NCI-H1092 (cell line): ENCODE data around the gene TBC1D3G.
"Not testable (repeated sequence)": the region's sequence is repeated elsewhere in the genome, so short reads cannot be mapped to it uniquely, and the experiment has no call there.

Source experiments
- DNase-seq: peaks from one replicate; lab custom pipeline; 2025; lab: John Stamatoyannopoulos, UW

TBC1D3G gene

DNA sequence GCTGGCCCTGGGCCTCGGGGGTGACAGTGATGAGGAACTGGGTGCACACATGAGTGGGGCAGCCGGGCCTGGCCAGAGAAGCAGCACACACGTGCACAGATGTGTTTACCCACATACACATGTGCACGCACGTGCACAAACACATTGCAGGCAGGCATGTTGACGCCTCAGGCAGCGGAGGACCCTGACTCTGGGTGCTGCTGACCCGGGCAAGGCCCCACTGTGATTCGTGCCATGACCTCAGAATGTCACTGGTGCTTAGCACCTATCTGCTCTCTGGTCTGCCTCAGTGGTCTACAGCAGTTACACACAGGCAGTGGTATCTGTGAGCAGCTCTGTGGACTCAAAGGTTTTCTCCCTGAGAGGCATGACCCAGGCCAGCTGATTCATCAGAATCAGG is at the start of gene TBC1D3G:
TSS of gene TBC1D3G (plus strand) at position 301 of the 400 bp plus-strand sequence. CDS start 1,528 bp downstream, outside the sequence.
- not testable (repeated sequence) for DNase-seq

DNA sequence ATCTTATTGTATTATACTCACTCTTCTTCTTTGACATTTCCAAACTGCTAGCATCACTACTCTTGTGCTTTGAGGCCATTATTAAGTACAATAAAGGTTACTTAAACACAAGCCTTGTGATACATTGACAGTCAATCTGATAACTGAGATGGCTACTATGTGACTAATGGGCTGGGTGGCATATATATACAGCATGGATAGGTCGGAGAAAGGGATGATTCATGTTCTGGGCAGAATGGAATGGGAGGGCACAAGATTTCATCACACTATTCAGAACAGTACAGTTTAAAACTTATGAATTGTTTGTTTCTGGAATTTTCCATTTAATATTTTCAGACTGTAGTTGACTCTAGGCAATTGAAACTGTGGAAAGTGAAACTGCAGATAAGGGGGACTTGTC is 40.4 kb upstream of the TBC1D3G start:
- DNase-seq, result not testable (repeated sequence)

DNA sequence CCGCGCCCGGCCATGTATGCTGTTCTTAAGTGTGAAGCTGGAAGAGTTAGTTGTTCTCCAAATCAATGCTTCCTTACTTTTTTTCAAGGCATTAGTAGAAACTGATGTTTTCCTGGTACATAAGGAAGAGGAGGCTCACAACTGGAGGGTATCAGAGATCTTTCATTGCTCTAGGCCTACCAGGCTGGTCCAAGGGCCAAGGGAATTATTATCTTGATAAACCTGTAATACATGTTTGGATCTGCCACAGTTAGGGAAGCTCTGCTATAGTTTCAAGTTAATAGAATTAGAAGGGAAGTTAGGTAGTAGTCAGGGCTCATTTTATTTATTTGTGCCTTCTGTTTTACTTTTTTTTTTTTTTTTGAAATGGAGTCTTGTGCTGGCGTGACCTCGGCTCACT is 39.5 kb upstream of the TBC1D3G start:
- DNase-seq, result not testable (repeated sequence)

DNA sequence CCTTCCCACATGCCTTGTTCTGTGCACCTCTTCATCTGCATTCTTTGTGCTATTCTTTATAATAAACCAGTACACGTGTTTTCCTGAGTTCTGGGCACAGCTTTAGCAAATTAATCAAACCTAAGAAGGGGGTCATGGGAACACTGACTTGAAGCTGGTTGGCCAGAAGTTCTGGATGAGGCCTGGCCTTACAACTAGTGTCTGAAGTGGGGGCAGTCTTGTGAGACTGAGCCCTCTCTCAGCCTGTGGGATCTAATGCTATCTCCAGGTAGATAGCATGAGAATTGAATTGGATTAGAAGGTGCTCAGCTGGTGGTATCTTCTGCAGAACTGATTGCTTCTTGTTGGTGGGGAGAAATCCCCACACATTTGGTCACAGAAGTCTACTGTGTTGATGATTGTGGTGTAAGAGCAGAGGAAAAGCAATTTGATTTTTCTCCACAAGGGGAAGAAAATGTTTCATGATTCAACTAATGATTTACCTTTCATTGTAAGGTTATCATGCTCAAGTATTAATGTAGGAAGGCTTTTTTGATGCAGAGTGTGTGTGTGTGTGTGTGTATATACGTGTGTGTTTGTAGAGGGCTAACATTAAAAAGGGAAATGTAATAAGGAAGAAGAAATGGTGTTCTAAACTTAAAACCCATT is 33.6 kb upstream of the TBC1D3G start:
- not testable (repeated sequence) for DNase-seq

DNA sequence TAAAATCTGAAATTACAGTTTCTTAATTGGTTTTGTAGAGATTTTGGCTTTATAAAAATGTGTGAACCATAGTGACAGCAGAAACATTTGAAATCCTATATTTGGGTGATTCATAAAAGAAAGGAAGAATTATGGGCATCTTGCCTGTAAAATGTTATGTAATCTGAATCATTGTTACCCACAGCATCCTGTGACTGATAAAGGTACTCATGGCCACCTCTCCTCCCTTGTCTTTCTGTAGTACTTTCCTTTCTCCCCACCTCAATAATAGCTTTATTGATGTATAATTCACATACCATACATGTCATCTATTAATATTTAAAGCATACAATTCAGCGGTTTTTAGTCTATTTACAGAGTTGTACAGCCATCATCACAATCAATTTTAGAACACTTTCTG is 28.5 kb upstream of the TBC1D3G start:
- DNase-seq, result not testable (repeated sequence)

DNA sequence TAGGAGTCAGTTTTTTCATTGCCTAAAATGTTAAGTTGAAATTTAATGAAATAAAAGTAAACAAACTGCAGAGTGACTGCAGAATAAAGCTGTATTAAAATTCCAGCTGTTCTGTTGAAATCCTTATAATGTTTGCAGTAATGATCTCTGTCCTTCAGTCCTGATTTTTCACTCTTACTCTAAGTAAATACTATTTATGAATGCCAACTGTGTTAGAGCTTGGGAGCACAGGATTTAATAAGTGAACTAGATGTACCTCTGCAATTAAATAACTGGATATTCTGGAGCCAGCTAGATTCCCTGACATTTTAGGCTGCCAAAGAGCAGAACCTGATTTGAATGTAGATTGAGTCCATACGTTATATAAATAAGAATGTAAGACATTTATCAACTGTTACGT is 7.9 kb upstream of the TBC1D3G start:
- not testable (repeated sequence) for DNase-seq

DNA sequence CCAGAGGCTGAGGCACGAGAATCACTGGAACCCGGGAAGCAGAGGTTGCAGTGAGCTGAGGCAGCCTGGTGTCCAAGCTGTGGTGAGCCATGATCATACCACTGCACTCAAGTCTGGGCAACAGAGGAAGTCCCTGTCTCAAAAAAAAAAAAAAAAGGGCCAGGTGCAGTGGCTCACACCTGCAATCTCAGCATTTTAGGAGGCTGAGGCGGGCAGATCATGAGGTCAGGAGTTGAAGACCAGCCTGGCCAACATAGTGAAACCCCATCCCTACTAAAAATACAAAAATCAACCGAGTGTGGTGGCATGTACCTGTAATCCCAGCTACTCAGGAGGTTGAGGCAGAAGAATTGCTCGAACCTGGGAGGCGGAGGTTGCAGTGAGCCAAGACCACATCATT is 38.8 kb downstream of the TBC1D3G start:
- not testable (repeated sequence) for DNase-seq

DNA sequence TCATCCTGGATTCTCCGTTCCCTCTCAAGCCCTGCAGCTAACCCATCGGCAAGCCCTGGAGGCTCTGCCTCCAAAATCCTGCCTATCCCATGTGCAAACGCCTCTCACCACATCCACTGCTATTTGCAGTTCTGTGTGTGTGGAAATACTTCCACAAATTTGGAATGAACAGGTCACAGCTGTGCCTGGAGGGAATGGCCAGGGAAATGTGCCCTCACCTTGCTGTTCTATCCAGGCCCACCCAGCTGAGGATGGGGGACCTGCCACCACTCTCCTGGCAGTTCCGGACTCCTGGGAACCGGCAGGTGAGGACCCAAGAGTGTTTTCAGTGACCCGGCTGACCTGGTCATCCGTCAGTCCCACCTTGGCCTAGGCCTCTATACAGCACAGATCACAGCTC is 52.3 kb downstream of the TBC1D3G start:
- not testable (repeated sequence) for DNase-seq
